Heart left ventricle (tissue), 16 donors: ENCODE measurements around the gene ZNF382. TPM values are rescaled to one million over a fixed set of nuclear protein-coding genes. Genes with fewer than 3 reads are reported as not detected.
A peak's percentile ranks its signal among the peaks of the same experiment; 100 is the strongest.

Experiments used
- ATAC-seq, 4 donors: fragments of 200-7000 bp; cut with Tn5 transposase; one replicate each; pipeline ENCODE4 v1.9.1; 2020 to 2022; ENCODE audit warnings: moderate library complexity in 4 of 4, mild to moderate bottlenecking in 3 of 4, moderate number of reproducible peaks in 1 of 4
- DNase-seq, 5 donors: peaks; one replicate each; pipeline ENCODE4 v3.0.0-alpha.2; 2020
- H3K27ac ChIP-seq, 12 donors: fragments of 200-600 bp; sonication (generic) in 4 of 12; one replicate each; pipeline versions ENCODE4 v1.5.0 to v1.8.0; 2016 to 2022; ENCODE audit warnings: mild to moderate bottlenecking in 2 of 12
- H3K27me3 ChIP-seq, 9 donors: fragments of 200-600 bp; sonication (generic) in 2 of 9; one replicate each; pipeline versions ENCODE4 v1.5.1 to v1.8.0; 2016 to 2022; ENCODE audit warnings: mild to moderate bottlenecking in 3 of 9
- H3K36me3 ChIP-seq, 9 donors: fragments of 200-600 bp; sonication (generic) in 2 of 9; one replicate each; pipeline versions ENCODE4 v1.5.0 to v1.8.0; 2018 to 2022; ENCODE audit warnings: mild to moderate bottlenecking in 2 of 9
- H3K4me1 ChIP-seq, 12 donors: fragments of 200-600 bp; sonication (generic) in 4 of 12; one replicate each; pipeline versions ENCODE4 v1.5.0 to v1.8.0; 2016 to 2022; ENCODE audit warnings: mild to moderate bottlenecking in 3 of 12
- H3K4me3 ChIP-seq, 12 donors: fragments of 200-600 bp; sonication (generic) in 4 of 12; one replicate each; pipeline versions ENCODE4 v1.5.0 to v1.8.0; 2017 to 2022; ENCODE audit warnings: mild to moderate bottlenecking in 9 of 12, moderate library complexity in 4 of 12
- H3K9me3 ChIP-seq, 12 donors: fragments of 200-600 bp; sonication (generic) in 4 of 12; one replicate each; pipeline versions ENCODE4 v1.5.0 to v1.8.0; 2016 to 2022; ENCODE audit warnings: mild to moderate bottlenecking in 1 of 12
- CTCF ChIP-seq, 12 donors: fragments of 200-600 bp; sonication (generic) in 4 of 12; IDR thresholded peaks; one replicate each; pipeline versions ENCODE4 v1.5.0 to v1.8.0; 2018 to 2022; ENCODE audit warnings: antibody characterized with exemption in 12 of 12, mild to moderate bottlenecking in 5 of 12
- POLR2A ChIP-seq, 2 donors: fragments of 450-650 bp; IDR thresholded peaks; one replicate each; pipeline ENCODE4 v1.6.1; 2017; ENCODE audit warnings: antibody characterized with exemption in 2 of 2, mild to moderate bottlenecking in 2 of 2, moderate library complexity in 2 of 2
- WGBS, 4 donors: extraction: QIAGEN DNeasy Blood & Tissue Kit in 2 of 4; methylation state at CpG; one replicate each; pipeline versions ENCODE4 v1.1.5 to v1.1.7; 2013 to 2018; 5-methylcytosine and 5-hydroxymethylcytosine counted together
- intact Hi-C, 10 donors: fragments of 100-400 bp; cut with DNase I; formaldehyde crosslinking; loops; one replicate each; pipeline versions ENCODE4 v1.11.1 to v1.14.2; 2022
- polyA plus RNA-seq, 2 donors: library from polyadenylated mRNA; stranded (reverse); fragments of 200-250 nt; gene quantifications; one replicate each; pipeline ENCODE4 v1.2.3, GENCODE V29; 2013
- total RNA-seq, 9 donors: library from RNA; depleted of rRNA in 2 of 9; stranded (reverse); fragments of >200 nt in 2 of 9; fragmentation: NEBNext Ultra II Directional in 3 of 9; extraction: Animal tissue kit (Norgen Biotek cat#: 25700) in 3 of 9; gene quantifications; one replicate each; pipeline versions ENCODE4 v1.1.0 to v1.2.4, GENCODE V29; 2016 to 2023
- donor health status: ischemic (EF 13 %, LVEDD 7.1; RV severe dilation, severe dysfunction).
- donor health status: healthy with polysubstance abuse.
- donor health status: DM: no; HTN: yes; CAD: no.
- donor health status: DM: no; HTN: no; CAD: no.
- donor health status: ischemic (EF 25% LVEDD 6.9; RV normal size, moderate dysfunction).
- donor health status: ischemic (EF 25% LVEDD 5.7; RV mildly dilated, moderate dysfunction).
- donor health status: healthy.
- donor health status: DM: yes; HTN: yes; CAD: no.
- donor health status: ischemic (EF 35%, LVEDD 5.7; RV mildly dilated, moderate dysfunction).
- donor health status: nonischemic (EF 11% LVEDD 7.7; RV severe dilation, severe dysfunction).
- donor health status: DM: yes; HTN: yes; CAD: no.
- donor health status: PGD.
- donor health status: ischemic (EF 29% LVEDD 5.4; RV normal size, mild dysfunction).
- donor health status: nonischemic (EF 23%, LVEDD 6.1; RV moderate dilation, normal function).

The ZNF382 gene
- total and polyA plus RNA-seq, 11 donors, result 4.3 to 21.2 (median 13.6) TPM

DNA sequence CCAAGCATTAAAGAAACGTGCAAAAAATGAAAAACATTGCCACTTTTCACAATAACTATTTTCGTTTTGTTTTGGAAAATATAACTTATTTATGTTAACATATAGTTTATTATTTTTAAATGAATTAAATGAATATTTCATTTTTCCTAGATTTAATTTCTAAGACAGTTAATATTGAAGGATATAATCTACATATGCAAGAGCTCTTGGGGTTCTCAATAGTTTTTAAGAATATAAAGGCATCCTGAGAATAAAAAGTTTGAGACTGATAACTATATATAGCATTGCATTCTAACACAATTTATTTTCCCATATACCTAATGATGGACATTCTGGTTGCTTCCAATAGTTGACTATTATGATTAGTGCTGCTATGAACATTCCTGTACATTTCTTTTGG is 41.6 kb downstream of the ZNF382 start:
- TF ChIP-seq POLR2A (IDR thresholded peaks at IDR 0.05) (no peak), CTCF (IDR thresholded peaks at IDR 0.05) (no peak)
- Histone ChIP-seq H3K27me3 (no peaks in the 10 kb centered on the region), H3K36me3 (peaks cover 3 to 100% (median 61%) of the 10 kb centered on the region in 9 donors), H3K4me1 (no peaks in the 10 kb centered on the region), H3K9me3 (peaks cover 3 to 100% (median 92%) of the 10 kb centered on the region in 12 donors), H3K4me3 (no peak overlapping the region), H3K27ac (no peak overlapping the region)
- intact Hi-C loops, result loop anchor here in 2 of 10 donors (10.0 kb wide), 2 partner anchors 228 to 758 kb away; no protein-coding TSS in a partner anchor
- 94 to 98% (median 95%) methylated on average over 2 of the region's 2 CpGs for WGBS, 4 donors
- no peak for ATAC-seq
- DNase-seq, result no peak

- WGBS, 4 donors, result 40 to 55% (median 46%) methylated on average over 1 of the region's 1 CpG
- peak in 1 of 4 donors; percentile 42 for ATAC-seq
Observed at GRCh38 chr19:36652958-36653357, 47.8 kb downstream of the ZNF382 start.

GRCh38 chr19:36665832-36666231 is 60.7 kb downstream of the ZNF382 start:
- WGBS, 4 donors, result 43 to 65% (median 61%) methylated on average over 14 of the region's 14 CpGs
- no peaks in the 10 kb centered on the region for H3K27me3 ChIP-seq
- peak overlapping the region in 1 of 12 donors; percentile 83 for H3K27ac ChIP-seq
- peaks cover 3 to 21% (median 16%) of the 10 kb centered on the region in 12 donors for H3K4me1 ChIP-seq
- H3K36me3 ChIP-seq, result peaks cover 0 to 42% (median 27%) of the 10 kb centered on the region in 9 donors
- H3K9me3 ChIP-seq, result peaks cover 0 to 67% (median 10%) of the 10 kb centered on the region in 12 donors
- no peak for ATAC-seq
- intact Hi-C loops, result loop anchor here in 4 of 10 donors (2.0 to 10.0 kb wide), 5 partner anchors 21 to 189 kb away; partner anchors contain the start of genes ZNF260 (in 1 of the 4), ZNF345 (in 1 of the 4), ZNF567 (in 1 of the 4) and ZNF790 (in 1 of the 4)
- no peak for DNase-seq
- peak overlapping the region; percentile 47 to 96 (median 78) for H3K4me3 ChIP-seq
- TF ChIP-seq POLR2A (IDR thresholded peaks at IDR 0.05), result no peak
- TF ChIP-seq CTCF (IDR thresholded peaks at IDR 0.05), result no peak

More at GRCh38 chr19:36652958-36653357, 47.8 kb downstream of the ZNF382 start:
- DNase-seq, result no peak
- intact Hi-C loops, result no loop called here
- Histone ChIP-seq H3K4me3 (no peak overlapping the region), H3K27ac (no peak overlapping the region), H3K36me3 (peaks cover 10 to 100% (median 82%) of the 10 kb centered on the region in 9 donors), H3K4me1 (no peaks in the 10 kb centered on the region), H3K27me3 (no peaks in the 10 kb centered on the region), H3K9me3 (peaks cover 0 to 98% (median 79%) of the 10 kb centered on the region in 12 donors)
- TF ChIP-seq POLR2A (IDR thresholded peaks at IDR 0.05) (no peak), CTCF (IDR thresholded peaks at IDR 0.05) (no peak)

- no peak for ATAC-seq
- Histone ChIP-seq H3K27ac (no peak overlapping the region), H3K36me3 (peaks cover 0 to 21% (median 11%) of the 10 kb centered on the region in 9 donors), H3K27me3 (no peaks in the 10 kb centered on the region), H3K4me3 (peak overlapping the region in 1 of 12 donors; percentile 79), H3K9me3 (peaks cover 0 to 67% (median 7%) of the 10 kb centered on the region in 12 donors), H3K4me1 (peaks cover 3 to 30% (median 18%) of the 10 kb centered on the region in 12 donors)
- intact Hi-C loops, result loop anchor here in 3 of 10 donors (5.0 to 10.0 kb wide), 4 partner anchors 104 to 186 kb away; partner anchors contain the start of genes ZNF260 (in 1 of the 3), ZNF345 (in 1 of the 3), ZNF790 (in 1 of the 3) and ZNF850 (in 1 of the 3)
- TF ChIP-seq POLR2A (IDR thresholded peaks at IDR 0.05) (no peak), CTCF (IDR thresholded peaks at IDR 0.05) (no peak)
- 49 to 66% (median 63%) methylated on average over 2 of the region's 2 CpGs for WGBS, 4 donors
- no peak for DNase-seq
Observed at GRCh38 chr19:36668646-36669045, 63.5 kb downstream of the ZNF382 start.
